Suprapubic skin (tissue), 4 donors: ENCODE data around the gene CPNE4. TPM values are rescaled to one million over a fixed set of nuclear protein-coding genes. Genes with fewer than 3 reads are reported as not detected.

Source experiments
- DNase-seq, 2 donors: peaks; one replicate each; pipeline ENCODE4 v3.0.0-alpha.2; 2019; ENCODE audit warnings: low spot score in 2 of 2
- H3K27ac ChIP-seq: fragments of 200-600 bp; sonication (generic); one replicate; pipeline ENCODE4 v1.5.1; 2019
- H3K27me3 ChIP-seq: fragments of 200-600 bp; sonication (generic); one replicate; pipeline ENCODE4 v1.5.1; 2019
- H3K36me3 ChIP-seq: fragments of 200-600 bp; sonication (generic); one replicate; pipeline ENCODE4 v1.5.1; 2019
- H3K4me1 ChIP-seq: fragments of 200-600 bp; sonication (generic); one replicate; pipeline ENCODE4 v1.5.1; 2019
- H3K4me3 ChIP-seq: fragments of 200-600 bp; sonication (generic); one replicate; pipeline ENCODE4 v1.5.1; 2019; ENCODE audit warnings: mild to moderate bottlenecking
- H3K9me3 ChIP-seq: fragments of 200-600 bp; sonication (generic); one replicate; pipeline ENCODE4 v1.5.1; 2019
- EP300 ChIP-seq: sonication (generic); formaldehyde crosslinking; IDR thresholded peaks from one replicate; pipeline ENCODE4 v1.6.1; 2017; ENCODE audit warnings: antibody characterized with exemption
- POLR2A ChIP-seq, 2 donors: fragments of 450-650 bp; IDR thresholded peaks; one replicate each; pipeline ENCODE4 v1.6.1; 2017; ENCODE audit warnings: antibody characterized with exemption in 2 of 2, mild to moderate bottlenecking in 2 of 2, moderate library complexity in 2 of 2
- POLR2AphosphoS5 ChIP-seq, 3 donors: sonication (generic); formaldehyde crosslinking; IDR thresholded peaks; one replicate each; pipeline ENCODE4 v1.6.1; 2017; ENCODE audit warnings: antibody characterized with exemption in 3 of 3
- WGBS: methylation state at CpG from one replicate; pipeline ENCODE4 v1.1.5; 2018; 5-methylcytosine and 5-hydroxymethylcytosine counted together
- total RNA-seq, 4 donors: library from RNA; depleted of rRNA; stranded (reverse); fragments of >200 nt; gene quantifications; one replicate each; pipeline ENCODE4 v1.1.0, GENCODE V29; 2016
- TF ChIP-seq, protein P1 (sequence below), 2 donors: fragments of 200-600 bp in 1 of 2; fragments of 450-650 bp in 1 of 2; sonication (generic) in 1 of 2; IDR thresholded peaks; one replicate each; pipeline ENCODE4 v1.5.1; 2016 to 2019; ENCODE audit warnings: antibody characterized with exemption in 2 of 2, mild to moderate bottlenecking in 1 of 2, moderate library complexity in 1 of 2

CPNE4 gene
- total RNA-seq, 4 donors from 2014 or later, result 0.32 to 1.1 TPM; not detected in 2

DNA sequence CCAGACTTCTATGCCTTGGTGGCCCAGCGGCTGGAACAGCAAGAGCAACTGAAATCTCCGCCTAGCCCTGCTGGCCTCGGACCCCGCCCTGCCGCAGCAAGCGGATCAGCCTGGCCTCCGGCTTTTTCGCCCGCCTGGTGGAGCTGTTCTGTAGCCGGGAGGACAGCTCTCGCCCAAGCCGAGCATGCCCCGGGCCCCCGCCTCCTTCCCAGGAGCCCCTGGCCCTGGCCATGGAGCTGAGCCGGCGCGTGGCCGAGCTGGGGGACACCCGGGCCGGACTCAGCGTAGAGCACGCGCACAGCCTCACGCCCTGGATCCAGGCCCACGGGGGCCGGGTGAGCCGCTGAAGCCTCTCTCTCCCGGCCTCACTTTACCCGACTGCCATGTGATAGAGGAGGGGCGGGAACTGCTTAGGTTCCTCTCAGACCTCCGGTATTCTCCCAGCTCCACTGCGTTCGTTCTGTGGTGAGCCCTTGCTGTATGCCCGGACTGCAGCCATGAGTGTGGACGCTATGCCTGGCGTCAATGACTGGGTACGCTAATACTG is 507.9 kb downstream of the CPNE4 start:
- Histone ChIP-seq H3K4me3 (peak overlapping the region; percentile 35), H3K27ac (no peak overlapping the region), H3K27me3 (peaks cover 32% of the 10 kb centered on the region), H3K36me3 (no peaks in the 10 kb centered on the region), H3K9me3 (no peaks in the 10 kb centered on the region), H3K4me1 (peaks cover 3% of the 10 kb centered on the region)
- DNase-seq, result no peak
- 37% methylated on average over 5 of the region's 37 CpGs for WGBS
- TF ChIP-seq POLR2A (IDR thresholded peaks at IDR 0.05) (no peak), EP300 (no peak), POLR2AphosphoS5 (IDR thresholded peaks at IDR 0.05) (no peak)
- TF ChIP-seq, protein P1, sequence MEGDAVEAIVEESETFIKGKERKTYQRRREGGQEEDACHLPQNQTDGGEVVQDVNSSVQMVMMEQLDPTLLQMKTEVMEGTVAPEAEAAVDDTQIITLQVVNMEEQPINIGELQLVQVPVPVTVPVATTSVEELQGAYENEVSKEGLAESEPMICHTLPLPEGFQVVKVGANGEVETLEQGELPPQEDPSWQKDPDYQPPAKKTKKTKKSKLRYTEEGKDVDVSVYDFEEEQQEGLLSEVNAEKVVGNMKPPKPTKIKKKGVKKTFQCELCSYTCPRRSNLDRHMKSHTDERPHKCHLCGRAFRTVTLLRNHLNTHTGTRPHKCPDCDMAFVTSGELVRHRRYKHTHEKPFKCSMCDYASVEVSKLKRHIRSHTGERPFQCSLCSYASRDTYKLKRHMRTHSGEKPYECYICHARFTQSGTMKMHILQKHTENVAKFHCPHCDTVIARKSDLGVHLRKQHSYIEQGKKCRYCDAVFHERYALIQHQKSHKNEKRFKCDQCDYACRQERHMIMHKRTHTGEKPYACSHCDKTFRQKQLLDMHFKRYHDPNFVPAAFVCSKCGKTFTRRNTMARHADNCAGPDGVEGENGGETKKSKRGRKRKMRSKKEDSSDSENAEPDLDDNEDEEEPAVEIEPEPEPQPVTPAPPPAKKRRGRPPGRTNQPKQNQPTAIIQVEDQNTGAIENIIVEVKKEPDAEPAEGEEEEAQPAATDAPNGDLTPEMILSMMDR (IDR thresholded peaks at IDR 0.05), result no peak

DNA sequence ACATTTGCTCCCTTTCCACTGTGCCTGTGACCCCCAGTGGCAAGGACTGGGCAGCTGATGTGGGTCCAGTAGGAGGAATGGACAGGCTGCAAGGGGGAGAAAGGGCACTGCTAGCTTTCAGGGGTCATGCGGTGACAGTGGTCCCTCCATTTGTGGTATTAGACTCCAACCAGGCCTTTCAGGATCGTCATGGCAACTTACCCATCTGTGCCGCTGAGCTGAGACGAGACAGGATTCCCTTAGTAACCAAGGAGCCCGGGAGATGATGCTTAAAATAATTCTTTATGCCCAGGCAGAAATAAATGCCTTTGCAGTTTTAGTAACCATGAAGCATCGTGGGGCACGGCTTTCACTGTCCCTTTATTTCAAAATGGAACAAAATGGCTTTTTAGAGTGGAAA is 516.1 kb downstream of the CPNE4 start:
- H3K4me1 ChIP-seq, result no peaks in the 10 kb centered on the region
- no peaks in the 10 kb centered on the region for H3K9me3 ChIP-seq
- DNase-seq, result no peak
- no peak for TF ChIP-seq POLR2AphosphoS5 (IDR thresholded peaks at IDR 0.05)
- TF ChIP-seq POLR2A (IDR thresholded peaks at IDR 0.05), result no peak
- TF ChIP-seq, protein P1 (IDR thresholded peaks at IDR 0.05), result no peak
- TF ChIP-seq EP300, result no peak
- no peaks in the 10 kb centered on the region for H3K36me3 ChIP-seq
- WGBS, result 86% methylated on average over 7 of the region's 7 CpGs
- H3K27ac ChIP-seq, result no peak overlapping the region
- no peaks in the 10 kb centered on the region for H3K27me3 ChIP-seq
- no peak overlapping the region for H3K4me3 ChIP-seq

DNA sequence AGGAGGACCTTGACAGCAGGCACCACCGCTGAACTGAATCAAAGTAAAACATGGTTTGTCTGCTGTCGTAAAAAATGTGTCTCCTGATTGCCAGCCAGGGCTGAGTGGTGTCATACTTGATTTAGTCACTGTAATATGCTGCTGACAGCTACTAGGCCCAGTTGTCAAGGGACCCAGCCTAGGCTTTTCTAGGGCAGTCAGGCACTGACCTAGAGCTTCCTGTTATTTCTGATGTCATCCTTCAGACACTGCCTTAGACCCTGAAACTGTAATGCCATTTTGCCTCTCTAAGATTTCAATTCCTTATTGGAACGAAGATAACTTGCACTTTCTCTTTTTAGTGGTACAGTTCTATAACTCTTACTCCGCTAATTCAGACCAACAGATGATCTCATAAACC is 529.4 kb downstream of the CPNE4 start:
- Histone ChIP-seq H3K27ac (no peak overlapping the region), H3K36me3 (peaks cover under 1% of the 10 kb centered on the region), H3K9me3 (no peaks in the 10 kb centered on the region), H3K4me3 (no peak overlapping the region), H3K27me3 (peaks cover 14% of the 10 kb centered on the region), H3K4me1 (peaks cover 23% of the 10 kb centered on the region)
- TF ChIP-seq EP300 (no peak), POLR2AphosphoS5 (IDR thresholded peaks at IDR 0.05) (no peak), POLR2A (IDR thresholded peaks at IDR 0.05) (no peak)
- TF ChIP-seq, protein P1 (IDR thresholded peaks at IDR 0.05), result no peak
- no peak for DNase-seq
- 85% methylated on average over 4 of the region's 4 CpGs for WGBS

DNA sequence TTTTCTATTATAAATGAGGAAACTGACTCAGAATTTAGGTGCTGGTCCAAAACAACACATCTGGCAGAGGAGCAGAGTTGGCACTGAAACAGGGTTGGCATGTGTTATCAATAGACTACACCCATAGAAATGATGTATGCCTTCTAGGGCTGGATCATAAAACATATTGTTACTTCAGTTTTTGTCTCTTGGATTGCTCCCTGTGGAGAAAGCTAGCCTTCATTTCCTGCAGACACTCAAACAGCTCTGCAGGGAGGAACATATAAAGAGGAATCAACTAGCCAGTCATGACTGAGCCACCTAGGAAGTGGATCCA is 531.5 kb downstream of the CPNE4 start:
- H3K27ac ChIP-seq, result peak overlapping the region; percentile 85
- DNase-seq, result no peak
- H3K4me1 ChIP-seq, result peaks cover 23% of the 10 kb centered on the region
- H3K36me3 ChIP-seq, result peaks cover 21% of the 10 kb centered on the region
- peaks cover 5% of the 10 kb centered on the region for H3K27me3 ChIP-seq
- peak overlapping the region; percentile 90 for H3K4me3 ChIP-seq
- no peaks in the 10 kb centered on the region for H3K9me3 ChIP-seq
- TF ChIP-seq, protein P1 (IDR thresholded peaks at IDR 0.05), result no peak
- TF ChIP-seq EP300, result no peak
- TF ChIP-seq POLR2A (IDR thresholded peaks at IDR 0.05), result no peak
- no peak for TF ChIP-seq POLR2AphosphoS5 (IDR thresholded peaks at IDR 0.05)

DNA sequence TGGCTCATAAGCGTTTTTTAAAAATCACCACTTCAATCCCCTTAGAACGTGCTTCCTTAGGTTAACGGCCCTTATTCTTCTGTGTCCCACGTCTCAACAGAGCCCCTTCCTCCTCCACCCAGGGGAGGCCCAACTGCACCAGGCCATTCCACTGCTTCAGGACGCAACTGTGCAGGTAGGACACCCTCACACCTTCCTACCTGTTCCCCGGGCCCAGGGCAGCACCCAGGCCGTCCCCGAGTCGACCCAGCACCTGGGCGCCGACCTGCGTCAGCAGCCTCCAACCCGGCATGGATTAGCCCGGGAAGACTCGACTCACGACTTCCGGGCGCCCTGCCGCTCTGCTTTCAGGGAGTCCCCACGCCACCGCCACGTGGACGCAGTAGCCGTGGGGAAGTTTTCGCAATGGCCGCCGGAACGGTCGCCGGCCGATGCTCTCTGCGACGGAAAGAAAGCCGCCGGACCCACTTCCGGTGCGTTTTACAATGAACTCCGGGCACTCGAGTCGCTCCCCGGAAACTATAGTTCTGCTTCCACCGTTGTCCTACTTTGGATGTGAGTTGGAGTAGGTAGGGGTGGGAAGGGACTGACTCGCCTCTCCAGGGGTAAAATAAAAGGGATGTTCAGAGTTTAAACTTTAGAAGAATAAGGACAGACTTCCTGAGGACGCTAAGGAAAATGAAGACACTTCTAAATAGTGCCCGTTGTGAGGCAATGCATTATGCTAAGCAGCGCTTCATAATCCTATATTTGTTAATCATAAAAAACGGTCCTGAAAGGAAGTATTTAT is 532.1 kb downstream of the CPNE4 start, which contains the start of gene MRPL3:
TSS of gene MRPL3 (minus strand) at position 442 of the 790 bp plus-strand sequence. CDS start at position 292, 150 bp downstream.
- 4% methylated on average over 16 of the region's 47 CpGs for WGBS
- peak within 1 kb of the TSS; percentile 90 for H3K4me3 ChIP-seq
- H3K27me3 ChIP-seq, result peaks cover 5% of the 10 kb centered on the region
- H3K9me3 ChIP-seq, result no peaks in the 10 kb centered on the region
- H3K27ac ChIP-seq, result peak within 1 kb of the TSS; percentile 85
- peak; percentile 90 to 92 for DNase-seq
- H3K4me1 ChIP-seq, result peaks cover 23% of the 10 kb centered on the region
- H3K36me3 ChIP-seq, result peaks cover 26% of the 10 kb centered on the region
- TF ChIP-seq POLR2AphosphoS5 (IDR thresholded peaks at IDR 0.05), result peak; percentile 19 to 88 (median 71)
- no peak for TF ChIP-seq EP300
- TF ChIP-seq POLR2A (IDR thresholded peaks at IDR 0.05), result peak in 1 of 2 donors; percentile 41
